IPS-15b (cell line): Measurements from ENCODE around the gene NPB.

Experiments used
- H3K27me3 ChIP-seq: one replicate; pipeline ENCODE4 v1.6.1; 2013; ENCODE audit warnings: low read length; ENCODE audit not compliant: control insufficient read depth, insufficient read depth
- H3K36me3 ChIP-seq: one replicate; pipeline ENCODE4 v1.6.1; 2013; ENCODE audit warnings: low read length; ENCODE audit not compliant: control insufficient read depth, insufficient read depth
- H3K4me1 ChIP-seq: one replicate; pipeline ENCODE4 v1.6.1; 2013; ENCODE audit warnings: mild to moderate bottlenecking, low read length; ENCODE audit not compliant: control insufficient read depth, insufficient read depth
- H3K4me3 ChIP-seq: one replicate; pipeline ENCODE4 v1.5.1; 2013; ENCODE audit warnings: low read depth, low read length
- H3K9ac ChIP-seq: one replicate; pipeline ENCODE4 v1.6.1; 2013; ENCODE audit warnings: low read depth, mild to moderate bottlenecking, low read length
- H3K9me3 ChIP-seq: one replicate; pipeline ENCODE4 v1.6.1; 2013; ENCODE audit warnings: mild to moderate bottlenecking, low read length; ENCODE audit not compliant: control insufficient read depth, insufficient read depth

Gene NPB

DNA sequence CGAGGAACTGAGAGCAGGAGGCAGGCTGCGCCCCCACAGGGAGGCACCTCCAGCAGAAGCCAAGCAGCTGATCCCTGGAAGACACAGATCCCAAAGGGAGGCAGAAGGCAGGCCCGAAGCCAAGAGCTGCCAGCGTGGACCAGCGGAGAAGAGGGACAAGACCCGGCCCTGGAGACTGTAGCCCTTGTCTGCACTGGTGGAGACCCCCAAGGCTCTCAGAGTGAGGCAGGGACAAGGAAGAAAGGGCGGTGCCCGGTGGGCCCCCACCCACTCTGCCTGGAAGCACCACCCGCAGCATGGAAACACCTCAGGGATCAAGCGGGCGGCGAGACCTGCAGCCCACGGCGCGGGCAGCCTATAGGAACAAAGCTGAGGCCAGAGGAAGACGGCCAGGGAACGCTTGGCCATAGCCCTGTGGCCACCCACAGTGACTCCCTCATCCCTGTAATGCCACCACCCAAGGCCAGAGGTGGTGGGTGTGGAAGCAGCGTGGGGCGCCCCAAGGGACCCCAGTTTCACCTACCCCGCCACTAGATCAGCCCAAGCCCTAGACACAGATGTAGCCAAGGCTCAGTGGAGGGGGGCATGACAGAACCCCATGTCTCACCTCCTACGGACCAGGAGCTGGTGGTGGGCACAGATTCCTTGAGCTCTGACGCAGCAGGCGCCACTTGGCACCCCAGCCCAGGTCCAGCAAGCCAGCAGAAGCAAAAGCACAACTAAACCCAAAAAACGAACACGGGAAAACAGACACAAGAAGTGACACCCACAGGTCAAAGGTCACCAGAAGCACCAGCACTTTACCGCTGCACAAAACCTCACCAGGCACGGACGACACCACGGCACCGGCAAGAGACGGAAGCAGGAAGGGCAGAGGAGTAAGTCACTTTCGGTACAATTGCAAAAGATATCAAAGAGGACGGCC is 18.8 kb downstream of the NPB start:
- H3K36me3 ChIP-seq = peaks cover 33% of the 10 kb centered on the region
- H3K9ac ChIP-seq = no peak overlapping the region
- H3K4me1 ChIP-seq = peaks cover 13% of the 10 kb centered on the region
- no peak overlapping the region for H3K4me3 ChIP-seq
- no peaks in the 10 kb centered on the region for H3K27me3 ChIP-seq
- no peaks in the 10 kb centered on the region for H3K9me3 ChIP-seq

- H3K4me3 ChIP-seq = no peak overlapping the region
- H3K27me3 ChIP-seq = no peaks in the 10 kb centered on the region
- H3K36me3 ChIP-seq = peaks cover 32% of the 10 kb centered on the region
- H3K9ac ChIP-seq = no peak overlapping the region
- H3K4me1 ChIP-seq = peaks cover 18% of the 10 kb centered on the region
- no peaks in the 10 kb centered on the region for H3K9me3 ChIP-seq
Observed at GRCh38 chr17:81921537-81921862, 19.5 kb downstream of the NPB start.

DNA sequence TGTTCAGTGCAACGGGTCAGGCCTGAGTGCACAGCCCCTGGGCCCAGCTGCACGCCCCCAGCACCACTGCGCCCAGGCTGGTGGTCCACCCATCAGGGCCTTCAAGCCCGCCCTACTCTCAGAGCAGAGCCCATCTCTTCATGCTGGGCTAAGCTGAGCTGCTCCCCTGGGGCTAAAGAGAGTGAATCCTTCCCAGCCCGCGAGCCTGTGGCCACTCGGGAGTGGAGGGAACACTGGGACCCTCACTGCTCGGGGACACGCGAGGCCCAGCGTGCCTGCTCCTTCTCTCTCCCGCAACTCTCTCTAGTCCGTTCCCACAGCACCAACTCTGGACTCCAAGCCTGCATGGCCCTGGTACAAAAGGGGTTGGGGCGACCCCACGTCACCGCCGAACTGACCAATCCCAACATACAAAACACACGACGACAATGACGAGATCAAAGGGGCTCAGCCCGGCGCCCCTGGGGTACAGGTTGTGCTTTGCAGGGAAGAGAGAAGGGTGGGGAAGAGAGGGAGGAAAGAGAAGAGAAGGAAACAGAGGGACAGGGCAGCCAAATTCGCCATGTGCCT is 20.0 kb downstream of the NPB start:
- no peaks in the 10 kb centered on the region for H3K9me3 ChIP-seq
- no peak overlapping the region for H3K4me3 ChIP-seq
- H3K36me3 ChIP-seq = peaks cover 32% of the 10 kb centered on the region
- peaks cover 14% of the 10 kb centered on the region for H3K4me1 ChIP-seq
- H3K9ac ChIP-seq = no peak overlapping the region
- H3K27me3 ChIP-seq = no peaks in the 10 kb centered on the region

DNA sequence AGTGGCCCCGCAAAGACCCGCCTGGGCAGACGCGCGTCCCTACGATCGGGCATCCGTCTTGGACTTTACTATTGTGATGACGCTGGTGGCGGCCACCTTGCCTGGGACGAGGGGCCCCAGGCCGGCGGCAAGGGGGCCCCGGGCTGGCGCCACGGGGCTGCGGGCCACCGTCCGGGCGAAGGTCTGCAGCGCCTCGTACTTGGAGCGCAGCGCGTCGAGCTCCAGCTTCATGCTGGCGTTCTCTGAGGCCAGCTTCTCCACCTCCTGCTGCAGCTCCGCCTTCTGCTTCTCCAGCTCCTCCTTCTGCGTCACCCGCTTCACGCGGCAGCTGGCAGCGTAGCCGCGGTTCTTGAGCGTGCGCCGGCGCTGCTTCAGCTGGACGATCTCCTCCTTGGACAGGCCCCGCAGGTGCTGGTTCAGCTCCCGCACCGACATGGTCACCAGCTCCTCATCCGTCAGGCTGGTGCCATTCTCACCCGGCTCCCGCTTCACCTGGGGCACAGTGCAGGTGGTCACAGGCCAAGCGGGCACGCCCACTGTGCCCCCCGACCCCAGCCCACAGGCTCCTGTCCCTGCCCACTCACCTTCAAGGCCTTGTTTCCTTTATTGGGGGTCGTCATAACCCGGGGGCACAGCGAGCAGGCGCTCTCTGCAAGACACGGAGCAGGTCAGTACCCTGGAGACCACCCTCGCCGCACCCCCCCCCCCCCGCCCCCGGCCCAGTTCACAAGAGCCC is 20.7 kb downstream of the NPB start:
- no peak overlapping the region for H3K4me3 ChIP-seq

GRCh38 chr17:81923302-81924260 is 21.5 kb downstream of the NPB start:
- Histone ChIP-seq H3K4me3 (peak overlapping the region; percentile 35), H3K9me3 (no peaks in the 10 kb centered on the region), H3K36me3 (peaks cover 32% of the 10 kb centered on the region), H3K27me3 (no peaks in the 10 kb centered on the region), H3K4me1 (peaks cover 11% of the 10 kb centered on the region), H3K9ac (peak overlapping the region; percentile 54)

More for the DNA sequence above, 20.7 kb downstream of the NPB start:
- peaks cover 11% of the 10 kb centered on the region for H3K4me1 ChIP-seq
- H3K36me3 ChIP-seq = peaks cover 32% of the 10 kb centered on the region
- H3K9me3 ChIP-seq = no peaks in the 10 kb centered on the region
- H3K27me3 ChIP-seq = no peaks in the 10 kb centered on the region
- H3K9ac ChIP-seq = no peak overlapping the region

DNA sequence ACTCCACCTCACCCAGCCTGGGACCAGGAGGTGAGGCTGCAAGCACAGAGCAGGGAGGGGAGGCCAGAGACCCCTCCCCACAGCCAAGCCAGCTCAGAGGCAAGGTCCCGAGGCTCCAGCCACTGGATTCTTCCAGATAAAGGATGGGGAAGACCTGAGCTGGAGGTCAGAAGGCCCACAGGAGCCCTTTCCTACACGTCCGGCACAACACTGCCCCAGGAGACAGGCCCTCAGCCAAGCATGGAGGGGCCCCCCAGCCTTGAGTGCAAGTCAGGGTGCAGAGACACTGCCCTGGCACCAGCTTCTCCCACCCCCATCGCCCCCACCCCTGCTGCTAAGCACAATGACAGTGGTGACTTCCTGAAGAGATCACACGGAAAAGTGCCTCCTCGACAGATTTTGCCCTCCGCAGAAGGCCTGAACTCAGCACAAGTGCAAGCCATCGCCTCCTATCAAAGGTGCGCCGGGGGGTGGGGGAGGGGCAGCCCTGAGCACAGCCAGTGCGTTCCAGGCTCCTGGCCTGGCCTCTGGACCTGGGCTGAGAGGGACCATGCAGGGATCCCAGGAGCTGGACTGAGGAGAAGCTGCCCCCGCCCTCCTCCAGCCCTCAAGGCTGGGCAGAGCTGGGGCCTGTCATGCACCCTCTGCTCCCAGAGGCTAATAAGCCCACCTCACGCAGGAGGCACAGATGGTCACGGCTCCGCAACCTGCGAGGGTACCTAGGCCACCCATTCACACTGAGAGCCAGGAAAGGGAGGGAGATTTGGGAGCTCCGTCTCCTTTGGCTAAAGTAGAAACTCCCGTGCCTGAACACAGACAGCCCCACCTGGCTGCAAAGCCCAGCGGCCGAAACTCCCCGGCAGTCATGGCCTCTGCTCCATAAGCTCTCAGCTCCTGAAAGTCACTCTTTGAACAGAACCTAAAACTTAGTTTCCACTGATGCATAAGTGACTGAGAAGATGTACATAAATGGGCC is 22.8 kb downstream of the NPB start:
- Histone ChIP-seq H3K9ac (peak overlapping the region; percentile 54), H3K4me1 (peaks cover 11% of the 10 kb centered on the region), H3K4me3 (peak overlapping the region; percentile 35)

DNA sequence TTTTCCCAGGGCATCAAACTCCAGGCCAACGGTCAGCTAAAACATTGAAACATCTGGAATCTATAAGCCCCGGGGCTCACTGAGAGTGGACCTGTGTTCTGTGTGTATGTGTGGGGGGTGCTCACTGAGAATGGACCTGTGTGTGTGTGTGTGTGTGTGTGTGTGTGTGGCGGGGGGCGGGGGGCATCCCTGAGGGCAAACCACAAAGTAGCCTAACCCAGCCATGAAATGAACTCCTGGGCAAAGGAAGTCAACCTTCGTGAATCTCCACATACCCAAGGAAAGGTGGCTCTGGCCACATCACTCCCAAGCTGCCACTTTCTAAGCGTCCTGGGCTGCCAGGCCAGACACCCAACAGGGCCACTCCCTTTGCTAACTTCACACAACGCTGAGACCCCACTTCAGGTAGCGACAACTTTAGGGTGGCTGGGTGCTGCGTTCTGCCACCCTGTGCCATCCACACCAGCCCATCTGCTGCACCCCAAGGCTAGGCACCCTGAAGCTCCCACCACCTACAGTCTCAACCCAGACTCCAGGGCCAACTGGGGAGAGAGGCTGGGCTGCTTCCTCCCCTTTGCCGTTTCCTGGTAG is 23.9 kb downstream of the NPB start:
- H3K9me3 ChIP-seq = no peaks in the 10 kb centered on the region
- H3K4me1 ChIP-seq = peaks cover 11% of the 10 kb centered on the region
- peaks cover 18% of the 10 kb centered on the region for H3K36me3 ChIP-seq
- peaks cover 3% of the 10 kb centered on the region for H3K27me3 ChIP-seq
- peak overlapping the region; percentile 68 for H3K4me3 ChIP-seq
- peak overlapping the region; percentile 73 for H3K9ac ChIP-seq

More for the DNA sequence above, 22.8 kb downstream of the NPB start:
- Histone ChIP-seq H3K36me3 (peaks cover 24% of the 10 kb centered on the region), H3K9me3 (no peaks in the 10 kb centered on the region), H3K27me3 (peaks cover 3% of the 10 kb centered on the region)

DNA sequence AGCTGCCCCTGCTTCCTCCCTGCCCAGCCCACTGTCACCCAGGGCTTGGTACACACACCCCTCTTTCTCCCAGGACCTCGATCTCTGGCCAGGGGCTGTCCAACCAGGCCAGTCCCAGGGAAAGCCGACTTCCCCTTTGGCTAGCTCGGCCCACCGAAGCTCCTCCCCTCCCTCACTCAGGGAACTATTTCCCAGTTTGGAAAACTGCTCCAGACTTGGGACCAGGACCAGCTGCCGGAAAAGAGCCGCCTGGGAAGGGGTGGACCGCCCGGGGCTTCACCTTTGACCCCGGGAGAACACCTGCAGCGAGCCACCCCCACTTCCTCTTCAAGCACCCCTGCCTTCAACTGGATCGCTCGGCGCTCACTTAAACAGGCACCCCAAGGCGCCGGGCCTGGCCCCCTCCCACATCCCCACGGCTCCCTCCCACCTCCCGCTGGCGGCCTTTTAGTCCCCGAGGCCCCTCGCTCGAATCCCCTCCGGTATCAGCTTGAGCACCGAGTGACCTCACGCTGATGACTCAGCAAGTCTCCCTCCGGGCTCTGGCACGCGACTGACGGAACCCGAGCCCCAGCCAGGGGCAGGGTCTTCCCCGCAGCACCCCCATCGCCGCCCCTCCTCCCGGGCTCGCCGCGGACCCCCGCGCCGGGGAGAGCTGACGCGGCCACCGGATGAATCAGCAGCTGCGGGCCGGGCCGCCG is 24.6 kb downstream of the NPB start:
- Histone ChIP-seq H3K36me3 (peaks cover 13% of the 10 kb centered on the region), H3K9me3 (no peaks in the 10 kb centered on the region), H3K4me1 (peaks cover 11% of the 10 kb centered on the region), H3K9ac (peak overlapping the region; percentile 73), H3K4me3 (peak overlapping the region; percentile 68), H3K27me3 (peaks cover 3% of the 10 kb centered on the region)

DNA sequence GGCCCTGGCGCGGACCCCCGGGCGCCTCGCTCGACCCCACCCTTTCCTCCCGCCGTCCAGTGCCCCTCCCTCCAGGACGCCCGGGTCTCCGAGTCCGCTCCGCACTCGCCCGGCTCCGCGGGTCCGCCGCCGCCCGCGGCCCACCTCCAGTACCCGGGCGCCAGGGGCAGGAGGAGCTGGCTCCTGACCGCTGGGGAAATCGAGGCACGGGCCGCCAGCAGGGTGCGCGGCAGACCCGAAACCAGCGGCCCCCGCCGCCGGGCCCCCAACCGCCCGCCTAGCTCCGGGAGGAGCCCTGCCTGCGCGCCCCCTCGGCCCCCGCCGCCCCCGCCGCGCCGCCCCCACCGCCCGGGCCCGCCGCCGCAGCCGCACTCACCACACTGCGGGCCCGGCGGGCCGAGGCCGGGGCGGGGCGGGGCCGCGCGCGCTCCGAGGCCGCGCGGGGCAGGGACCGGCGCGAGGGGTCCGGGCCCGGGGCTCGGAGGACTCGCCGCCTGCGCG is 25.2 kb downstream of the NPB start:
- H3K4me1 ChIP-seq = peaks cover 11% of the 10 kb centered on the region
- H3K36me3 ChIP-seq = peaks cover 7% of the 10 kb centered on the region
- H3K9me3 ChIP-seq = no peaks in the 10 kb centered on the region
- H3K27me3 ChIP-seq = peaks cover 3% of the 10 kb centered on the region
- H3K4me3 ChIP-seq = peak overlapping the region; percentile 68
- peak overlapping the region; percentile 73 for H3K9ac ChIP-seq
